ENCODE data around the gene USP32.

- TF ChIP-seq CTCF (IDR thresholded peaks at IDR 0.05), result no peak
- no peak for TF ChIP-seq POLR2A (IDR thresholded peaks at IDR 0.05)
Measured at GRCh38 chr17:60371818-60372510, 20.0 kb downstream of the USP32 start.
